Activated naive CD8-positive, alpha-beta T cell treated with anti-CD3 and anti-CD28 coated beads, Interleukin-2, amount 50 U/mL, for 24 hours (primary cell): ENCODE data around the gene ABHD12.
A peak's percentile ranks its signal among the peaks of the same experiment; 100 is the strongest.

Source experiments
- ATAC-seq: fragments of 150-1000 bp; cut with Tn5 transposase; one replicate; pipeline ENCODE4 v1.10.0; 2021
- DNase-seq: peaks from one replicate; pipeline ENCODE4 v3.0.0; 2021
- H3K27ac Mint-ChIP-seq: one replicate; pipeline ENCODE4 v1.8.0; 2021; ENCODE audit warnings: mild to moderate bottlenecking, mixed read lengths
- H3K27me3 Mint-ChIP-seq: one replicate; pipeline ENCODE4 v1.8.0; 2021; ENCODE audit warnings: mixed read lengths
- H3K36me3 Mint-ChIP-seq: one replicate; pipeline ENCODE4 v1.8.0; 2021; ENCODE audit warnings: low read depth, mixed read lengths
- H3K4me1 Mint-ChIP-seq: one replicate; pipeline ENCODE4 v1.8.0; 2021; ENCODE audit warnings: mixed read lengths
- H3K4me3 Mint-ChIP-seq: one replicate; pipeline ENCODE4 v1.8.0; 2021; ENCODE audit warnings: mild to moderate bottlenecking, moderate library complexity, mixed read lengths
- H3K9me3 Mint-ChIP-seq: one replicate; pipeline ENCODE4 v1.8.0; 2021; ENCODE audit warnings: mixed read lengths

ABHD12 gene

GRCh38 chr20:25372584-25373336 is 17.9 kb downstream of the ABHD12 start:
- H3K9me3 Mint-ChIP-seq: no peaks in the 10 kb centered on the region
- ATAC-seq: peak; percentile 95
- no peak overlapping the region for H3K27ac Mint-ChIP-seq
- no peak for DNase-seq
- H3K36me3 Mint-ChIP-seq: peaks cover 15% of the 10 kb centered on the region
- no peaks in the 10 kb centered on the region for H3K27me3 Mint-ChIP-seq
- H3K4me3 Mint-ChIP-seq: no peak overlapping the region
- peaks cover 19% of the 10 kb centered on the region for H3K4me1 Mint-ChIP-seq

- no peak overlapping the region for H3K4me3 Mint-ChIP-seq
Observed at GRCh38 chr20:25369971-25370370, 20.7 kb downstream of the ABHD12 start.

GRCh38 chr20:25369529-25369928 is 21.1 kb downstream of the ABHD12 start:
- Mint-ChIP-seq H3K36me3 (peaks cover 18% of the 10 kb centered on the region), H3K4me1 (peaks cover 19% of the 10 kb centered on the region), H3K4me3 (no peak overlapping the region), H3K27ac (no peak overlapping the region), H3K27me3 (no peaks in the 10 kb centered on the region), H3K9me3 (no peaks in the 10 kb centered on the region)
- DNase-seq (no peak), ATAC-seq (no peak)

More at GRCh38 chr20:25369971-25370370, 20.7 kb downstream of the ABHD12 start:
- Mint-ChIP-seq H3K27ac (no peak overlapping the region), H3K27me3 (no peaks in the 10 kb centered on the region), H3K9me3 (no peaks in the 10 kb centered on the region), H3K4me1 (peaks cover 19% of the 10 kb centered on the region), H3K36me3 (peaks cover 20% of the 10 kb centered on the region)
- DNase-seq (no peak), ATAC-seq (no peak)

GRCh38 chr20:25368976-25369375 is 21.7 kb downstream of the ABHD12 start:
- ATAC-seq (no peak), DNase-seq (no peak)
- H3K27me3 Mint-ChIP-seq: no peaks in the 10 kb centered on the region
- H3K27ac Mint-ChIP-seq: no peak overlapping the region
- peaks cover 16% of the 10 kb centered on the region for H3K36me3 Mint-ChIP-seq
- no peak overlapping the region for H3K4me3 Mint-ChIP-seq
- peaks cover 19% of the 10 kb centered on the region for H3K4me1 Mint-ChIP-seq
- H3K9me3 Mint-ChIP-seq: no peaks in the 10 kb centered on the region

- no peak for ATAC-seq
Observed at GRCh38 chr20:25368526-25368925, 22.1 kb downstream of the ABHD12 start.

GRCh38 chr20:25364879-25365699 is 25.5 kb downstream of the ABHD12 start:
- H3K9me3 Mint-ChIP-seq: no peaks in the 10 kb centered on the region
- H3K36me3 Mint-ChIP-seq: peaks cover 12% of the 10 kb centered on the region
- no peak overlapping the region for H3K27ac Mint-ChIP-seq
- DNase-seq: no peak
- no peak overlapping the region for H3K4me3 Mint-ChIP-seq
- ATAC-seq: no peak
- H3K27me3 Mint-ChIP-seq: no peaks in the 10 kb centered on the region
- peaks cover 9% of the 10 kb centered on the region for H3K4me1 Mint-ChIP-seq

More at GRCh38 chr20:25368526-25368925, 22.1 kb downstream of the ABHD12 start:
- H3K36me3 Mint-ChIP-seq: peaks cover 14% of the 10 kb centered on the region
- H3K9me3 Mint-ChIP-seq: no peaks in the 10 kb centered on the region
- H3K4me1 Mint-ChIP-seq: peaks cover 19% of the 10 kb centered on the region
- DNase-seq: no peak
- no peak overlapping the region for H3K4me3 Mint-ChIP-seq
- H3K27me3 Mint-ChIP-seq: no peaks in the 10 kb centered on the region
- H3K27ac Mint-ChIP-seq: no peak overlapping the region

GRCh38 chr20:25364180-25364788 is 26.4 kb downstream of the ABHD12 start:
- Mint-ChIP-seq H3K4me3 (no peak overlapping the region), H3K27me3 (no peaks in the 10 kb centered on the region), H3K36me3 (peaks cover 12% of the 10 kb centered on the region), H3K27ac (no peak overlapping the region), H3K9me3 (no peaks in the 10 kb centered on the region), H3K4me1 (peaks cover 7% of the 10 kb centered on the region)
- DNase-seq (no peak), ATAC-seq (no peak)

GRCh38 chr20:25361287-25361683 is 29.4 kb downstream of the ABHD12 start:
- Mint-ChIP-seq H3K9me3 (no peaks in the 10 kb centered on the region), H3K27me3 (no peaks in the 10 kb centered on the region), H3K4me3 (no peak overlapping the region), H3K36me3 (peaks cover 4% of the 10 kb centered on the region), H3K4me1 (peaks cover 13% of the 10 kb centered on the region), H3K27ac (no peak overlapping the region)
- ATAC-seq (no peak), DNase-seq (no peak)

GRCh38 chr20:25360631-25361286 is 29.9 kb downstream of the ABHD12 start:
- H3K4me3 Mint-ChIP-seq: no peak overlapping the region
- H3K36me3 Mint-ChIP-seq: peaks cover 4% of the 10 kb centered on the region
- no peak overlapping the region for H3K27ac Mint-ChIP-seq
- ATAC-seq (peak; percentile 15), DNase-seq (no peak)
- H3K27me3 Mint-ChIP-seq: no peaks in the 10 kb centered on the region
- H3K4me1 Mint-ChIP-seq: peaks cover 15% of the 10 kb centered on the region
- no peaks in the 10 kb centered on the region for H3K9me3 Mint-ChIP-seq

GRCh38 chr20:25356271-25356933 is 34.2 kb downstream of the ABHD12 start:
- no peak overlapping the region for H3K27ac Mint-ChIP-seq
- H3K36me3 Mint-ChIP-seq: no peaks in the 10 kb centered on the region
- H3K4me1 Mint-ChIP-seq: peaks cover 26% of the 10 kb centered on the region
- H3K27me3 Mint-ChIP-seq: no peaks in the 10 kb centered on the region
- DNase-seq (no peak), ATAC-seq (no peak)
- H3K9me3 Mint-ChIP-seq: no peaks in the 10 kb centered on the region
- no peak overlapping the region for H3K4me3 Mint-ChIP-seq

GRCh38 chr20:25355866-25356265 is 34.8 kb downstream of the ABHD12 start:
- DNase-seq (no peak), ATAC-seq (no peak)
- H3K4me3 Mint-ChIP-seq: no peak overlapping the region
- H3K27me3 Mint-ChIP-seq: no peaks in the 10 kb centered on the region
- peaks cover 23% of the 10 kb centered on the region for H3K4me1 Mint-ChIP-seq
- no peaks in the 10 kb centered on the region for H3K9me3 Mint-ChIP-seq
- no peak overlapping the region for H3K27ac Mint-ChIP-seq
- no peaks in the 10 kb centered on the region for H3K36me3 Mint-ChIP-seq

- H3K27ac Mint-ChIP-seq: no peak overlapping the region
- no peaks in the 10 kb centered on the region for H3K27me3 Mint-ChIP-seq
- no peak overlapping the region for H3K4me3 Mint-ChIP-seq
Observed at GRCh38 chr20:25355011-25355595, 35.5 kb downstream of the ABHD12 start.

GRCh38 chr20:25353747-25354705 is 36.6 kb downstream of the ABHD12 start:
- no peaks in the 10 kb centered on the region for H3K9me3 Mint-ChIP-seq
- no peaks in the 10 kb centered on the region for H3K36me3 Mint-ChIP-seq
- H3K27me3 Mint-ChIP-seq: no peaks in the 10 kb centered on the region
- no peak for ATAC-seq
- no peak for DNase-seq
- no peak overlapping the region for H3K27ac Mint-ChIP-seq
- no peak overlapping the region for H3K4me3 Mint-ChIP-seq
- H3K4me1 Mint-ChIP-seq: peaks cover 20% of the 10 kb centered on the region

More at GRCh38 chr20:25355011-25355595, 35.5 kb downstream of the ABHD12 start:
- Mint-ChIP-seq H3K4me1 (peaks cover 20% of the 10 kb centered on the region), H3K9me3 (no peaks in the 10 kb centered on the region), H3K36me3 (no peaks in the 10 kb centered on the region)
- ATAC-seq: no peak
- DNase-seq: no peak
